Loucy (cell line): ENCODE results near the gene ZBED5.

ENCODE experiments used
- CTCF ChIP-seq: fragments of 200-600 bp; sonication (generic); conservative IDR thresholded peaks from 2 replicates; pipeline ENCODE4 v1.5.1; 2014; ENCODE audit warnings: mild to moderate bottlenecking, antibody characterized with exemption, low read length
- EZH2phosphoT487 ChIP-seq: fragments of 200-600 bp; IDR thresholded peaks from 2 replicates; pipeline ENCODE4 v1.6.1; 2018; ENCODE audit warnings: antibody characterized with exemption, mild to moderate bottlenecking, moderate library complexity, borderline replicate concordance

- TF ChIP-seq EZH2phosphoT487 (no peak), CTCF (no peak)
Observed at GRCh38 chr11:10856689-10857458, 979 bp downstream of the ZBED5 start.
